Measurements from ENCODE around the gene ASPSCR1. TPM values are rescaled to one million over a fixed set of nuclear protein-coding genes. Genes with fewer than 3 reads are reported as not detected.

ASPSCR1 gene
- total and polyA plus RNA-seq, 9 of the 15 experiments (the other 6 are each of a cell fraction or from before 2014, with no cell fraction given): 0.90 to 36.9 (median 11.6) TPM

GRCh38 chr17:82022981-82023446, 45.6 kb downstream of the ASPSCR1 start, which contains the start of gene LRRC45 (continued):
- TF ChIP-seq E2F8 (IDR thresholded peaks at IDR 0.05; ENCODE audit: low read depth, partially characterized antibody) (peak; percentile 42), SRSF3 (IDR thresholded peaks at IDR 0.05; ENCODE audit: insufficient read depth, low read length) (no peak), NR4A1 (CRISPR knock-in tag; IDR thresholded peaks at IDR 0.05) (no peak), NR4A1 (tag; IDR thresholded peaks at IDR 0.05) (no peak), ZNF143 (CRISPR knock-in tag; IDR thresholded peaks at IDR 0.05) (peak; percentile 86), SIX5 (IDR thresholded peaks at IDR 0.05; ENCODE audit: borderline replicate concordance in 1 of 2, insufficient read depth in 1 of 2, low read depth in 1 of 2, low read length in 2 of 2) (peak; percentile 65 to 80), CCAR2 (IDR thresholded peaks at IDR 0.05; ENCODE audit: low read depth, low read length) (no peak)

Measured in K562 (cell line).